Measurements from ENCODE around the gene NPIPB8. TPM values are rescaled to one million over a fixed set of nuclear protein-coding genes. Genes with fewer than 3 reads are reported as not detected.
"Not testable (repeated sequence)": the region's sequence is repeated elsewhere in the genome, so short reads cannot be mapped to it uniquely, and the experiment has no call there.

The NPIPB8 gene
- total and polyA plus RNA-seq, 9 donors: 0.28 to 2.7 (median 0.93) TPM; not detected in 4

DNA sequence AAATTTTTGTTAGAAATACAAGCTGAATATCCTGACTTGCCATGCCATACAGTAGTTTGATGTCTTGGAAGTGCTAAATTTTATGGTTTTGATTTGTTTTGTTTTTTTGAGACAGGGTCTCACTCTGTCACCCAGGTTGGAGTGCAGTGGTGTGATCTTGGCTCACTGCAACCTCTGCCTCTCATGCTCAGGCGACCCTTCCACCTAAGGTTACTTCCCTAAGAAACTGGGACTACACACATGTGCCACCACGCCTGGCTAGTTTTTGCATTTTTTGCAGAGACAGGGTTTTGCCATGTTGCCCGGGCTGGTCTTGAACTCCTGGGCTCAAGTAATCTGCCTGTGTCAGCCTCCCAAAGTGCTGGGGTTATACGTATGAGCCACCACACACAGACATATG, 53.9 kb downstream of the NPIPB8 start:
- H3K9me3 ChIP-seq; H3K27me3 ChIP-seq; H3K4me1 ChIP-seq (ENCODE audit: insufficient read depth); DNase-seq; H3K4me3 ChIP-seq; H3K36me3 ChIP-seq; H3K27ac ChIP-seq; intact Hi-C loops (cut with DNase I): not testable (repeated sequence)
- WGBS, 3 donors: 86 to 100% (median 100%) methylated on average over 2 to 3 of the region's 4 CpGs

DNA sequence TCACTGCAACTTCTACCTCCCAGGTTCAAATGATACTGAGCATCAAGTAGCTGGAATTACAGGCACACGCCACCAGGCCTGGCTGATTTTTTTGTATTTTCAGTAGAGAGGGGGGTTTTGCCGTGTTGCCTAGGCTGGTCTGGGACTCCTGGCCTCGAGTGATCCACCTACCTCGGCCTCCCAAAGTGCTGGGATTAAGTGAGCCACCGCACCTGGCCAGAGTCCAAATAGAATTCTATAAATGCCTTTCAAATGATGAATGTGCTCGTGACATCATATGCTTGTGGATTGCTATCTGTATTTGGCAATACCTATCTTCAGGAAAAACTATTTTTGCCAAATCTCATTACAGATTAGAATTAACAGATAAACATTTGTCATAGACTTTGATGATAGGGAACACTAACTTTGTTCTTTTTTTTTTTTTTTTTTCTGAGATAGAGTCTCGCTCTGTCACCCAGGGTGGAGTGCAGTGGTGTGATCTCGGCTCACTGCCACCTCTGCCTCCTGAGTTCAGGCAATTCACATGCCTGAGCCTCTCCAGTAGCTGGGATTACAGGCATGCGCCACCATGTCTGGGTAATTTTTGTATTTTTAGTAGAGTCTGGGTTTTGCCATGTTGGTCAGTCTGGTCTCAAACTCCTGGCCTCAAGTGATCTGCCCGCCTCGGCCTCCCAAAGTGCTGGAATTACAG, 55.5 kb downstream of the NPIPB8 start:
- H3K27ac ChIP-seq; H3K9me3 ChIP-seq; DNase-seq; H3K4me1 ChIP-seq (ENCODE audit: insufficient read depth); H3K4me3 ChIP-seq; intact Hi-C loops (cut with DNase I); H3K36me3 ChIP-seq; H3K27me3 ChIP-seq: not testable (repeated sequence)
- 100% methylated on average over 1 of the region's 11 CpGs; no CpG with 5 or more reads in 2 of the 3 donors for WGBS, 3 donors

DNA sequence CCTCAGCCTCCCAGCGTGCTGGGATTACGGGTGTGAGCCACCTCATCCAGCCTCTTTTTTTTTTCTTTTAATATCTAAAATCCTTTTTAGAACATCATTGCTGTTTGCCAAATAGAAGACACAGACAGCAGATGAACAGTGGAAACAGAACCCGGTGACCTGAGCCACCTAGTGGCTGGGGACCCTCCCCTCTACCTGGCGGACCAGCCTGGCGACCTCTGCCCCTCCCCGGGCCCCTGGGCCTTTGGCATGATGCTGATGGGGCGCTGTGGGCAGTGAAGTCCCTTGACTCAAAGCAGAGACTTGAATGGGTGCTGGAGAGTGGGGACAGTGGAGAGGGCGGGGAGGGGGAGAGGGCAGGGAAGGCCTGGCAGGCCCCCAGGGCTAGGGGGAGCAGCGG, 61.9 kb downstream of the NPIPB8 start:
- 89 to 100% methylated on average over 2 of the region's 9 CpGs; no CpG with 5 or more reads in 1 of the 3 donors for WGBS, 3 donors
- intact Hi-C loops (cut with DNase I); DNase-seq: not testable (repeated sequence)

DNA sequence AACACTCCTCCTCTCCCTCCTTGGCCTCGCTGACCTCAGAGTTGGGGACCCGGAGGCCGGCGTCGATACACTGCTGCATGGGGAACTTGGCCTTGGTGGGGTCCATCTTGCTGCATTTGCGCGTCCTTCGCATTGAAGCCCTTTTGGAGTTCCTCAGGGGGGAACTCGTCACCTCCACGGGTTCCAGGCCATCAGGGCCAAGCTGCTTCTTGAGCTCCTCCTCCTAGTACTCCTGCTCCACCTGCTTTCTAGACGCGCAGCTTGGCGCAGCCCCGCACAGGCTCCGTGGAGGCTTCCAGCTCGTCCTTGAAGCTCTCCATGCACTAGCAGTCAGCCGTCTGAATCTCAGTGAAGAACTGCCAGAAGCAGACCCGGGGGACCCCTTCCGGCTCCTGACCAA, 62.5 kb downstream of the NPIPB8 start:
- H3K4me1 ChIP-seq (ENCODE audit: insufficient read depth); intact Hi-C loops (cut with DNase I); H3K9me3 ChIP-seq; DNase-seq; H3K27ac ChIP-seq; H3K4me3 ChIP-seq; H3K27me3 ChIP-seq; H3K36me3 ChIP-seq: not testable (repeated sequence)
- WGBS, 3 donors: 79 to 95% methylated on average over 8 to 16 of the region's 19 CpGs; no CpG with 5 or more reads in 1 of the 3 donors

More for the DNA sequence above, 61.9 kb downstream of the NPIPB8 start:
- not testable (repeated sequence) for H3K9me3 ChIP-seq; H3K4me3 ChIP-seq; H3K27ac ChIP-seq; H3K27me3 ChIP-seq; H3K4me1 ChIP-seq (ENCODE audit: insufficient read depth); H3K36me3 ChIP-seq

DNA sequence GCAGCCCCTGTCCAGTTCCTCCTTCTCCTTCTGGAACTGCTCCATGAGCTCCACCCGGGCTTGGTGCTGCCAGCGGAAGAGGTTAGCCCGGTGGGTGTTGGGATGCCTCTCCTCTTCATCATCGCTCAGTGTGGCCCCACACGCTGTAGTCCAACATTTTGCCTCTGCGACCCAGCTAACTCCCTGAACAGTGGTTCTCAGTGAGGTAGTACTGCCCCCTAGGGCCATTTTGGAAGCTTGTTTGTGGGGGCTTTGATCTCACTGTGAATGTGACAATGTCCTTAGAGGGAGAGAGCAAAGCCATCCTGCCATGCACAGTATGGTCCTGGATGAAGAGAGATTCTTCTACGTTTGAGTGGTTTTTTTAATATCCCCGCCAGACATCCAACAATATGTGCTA, 63.5 kb downstream of the NPIPB8 start:
- not testable (repeated sequence) for H3K4me1 ChIP-seq (ENCODE audit: insufficient read depth)

DNA sequence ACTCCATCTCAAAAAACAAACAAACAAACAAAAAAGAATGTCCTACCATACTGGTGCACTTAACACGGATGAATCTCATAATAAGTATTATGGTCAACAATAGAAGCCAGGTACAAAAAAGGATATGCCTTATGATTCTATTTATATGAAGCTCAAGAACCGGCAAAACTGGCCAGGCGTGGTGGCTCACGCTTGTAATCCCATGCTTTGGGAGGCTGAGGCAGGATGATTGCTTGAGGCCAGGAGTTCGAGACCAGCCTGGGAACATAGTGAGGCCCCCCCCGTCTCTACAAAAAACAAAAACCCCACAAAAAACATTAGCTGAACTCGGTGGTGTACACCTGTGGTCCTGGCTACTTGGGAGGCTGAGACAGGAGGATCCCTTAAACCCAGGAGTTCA, 66.4 kb downstream of the NPIPB8 start:
- H3K36me3 ChIP-seq; H3K9me3 ChIP-seq; intact Hi-C loops (cut with DNase I); H3K27ac ChIP-seq; H3K4me3 ChIP-seq; H3K27me3 ChIP-seq; H3K4me1 ChIP-seq (ENCODE audit: insufficient read depth); DNase-seq: not testable (repeated sequence)
- 82% methylated on average over 6 of the region's 7 CpGs; no CpG with 5 or more reads in 2 of the 3 donors for WGBS, 3 donors

More for the DNA sequence above, 63.5 kb downstream of the NPIPB8 start:
- H3K4me3 ChIP-seq; H3K27ac ChIP-seq; DNase-seq; H3K27me3 ChIP-seq; H3K9me3 ChIP-seq; H3K36me3 ChIP-seq; intact Hi-C loops (cut with DNase I): not testable (repeated sequence)
- WGBS, 3 donors: no CpG with 5 or more reads among the region's 8 CpGs

Other genes with a start within 250 kb of the NPIPB8 start
- gene EIF3CL, start 234.2 kb upstream of the NPIPB8 start, total RNA-seq: 100 to 1,000 TPM in 2 of 7 donors, 10 to 100 TPM in 4, 1 to 10 TPM in 1; 6.1 to 230 (median 63.9) TPM
- 10 to 100 TPM; 65.1 to 72.2 TPM for gene EIF3CL, start 234.2 kb upstream of the NPIPB8 start, polyA plus RNA-seq
- gene NPIPB7, start 165.7 kb upstream of the NPIPB8 start, total RNA-seq: under 1 TPM in 1 of 7 donors, not detected in 6; 0.35 TPM
- under 1 TPM; 0.23 to 0.29 TPM for gene NPIPB7, start 165.7 kb upstream of the NPIPB8 start, polyA plus RNA-seq
- gene CLN3, start 146.0 kb upstream of the NPIPB8 start, total RNA-seq: 10 to 100 TPM; 17.8 to 30.9 (median 22.4) TPM
- gene CLN3, start 146.0 kb upstream of the NPIPB8 start, polyA plus RNA-seq: 10 to 100 TPM; 15.9 to 32.1 TPM
- gene APOBR, start 143.4 kb upstream of the NPIPB8 start, total RNA-seq: 1 to 10 TPM in 1 of 7 donors, under 1 TPM in 6; 0.18 to 1.4 (median 0.48) TPM
- gene APOBR, start 143.4 kb upstream of the NPIPB8 start, polyA plus RNA-seq: under 1 TPM; 0.18 to 0.65 TPM
- not detected for gene IL27, start 131.2 kb upstream of the NPIPB8 start, total RNA-seq
- gene IL27, start 131.2 kb upstream of the NPIPB8 start, polyA plus RNA-seq: not detected
- 100 to 1,000 TPM in 5 of 7 donors, 10 to 100 TPM in 2; 25.5 to 355 (median 129) TPM for gene NUPR1, start 99.1 kb upstream of the NPIPB8 start, total RNA-seq
- 100 to 1,000 TPM in 1 of 2 donors, 10 to 100 TPM in 1; 28.5 to 366 TPM for gene NUPR1, start 99.1 kb upstream of the NPIPB8 start, polyA plus RNA-seq
- gene SGF29, start 84.1 kb upstream of the NPIPB8 start, total RNA-seq: 10 to 100 TPM; 30.6 to 59.8 (median 42.5) TPM
- 10 to 100 TPM; 28.5 to 54.0 TPM for gene SGF29, start 84.1 kb upstream of the NPIPB8 start, polyA plus RNA-seq
- gene SULT1A2, start 41.0 kb upstream of the NPIPB8 start, total RNA-seq: 1 to 10 TPM in 2 of 7 donors, under 1 TPM in 5; 0.20 to 1.6 (median 0.78) TPM
- 1 to 10 TPM in 1 of 2 donors, under 1 TPM in 1; 0.13 to 1.2 TPM for gene SULT1A2, start 41.0 kb upstream of the NPIPB8 start, polyA plus RNA-seq
- 10 to 100 TPM in 5 of 7 donors, 1 to 10 TPM in 2; 5.4 to 22.3 (median 10.3) TPM for gene SULT1A1, start 28.0 kb upstream of the NPIPB8 start, total RNA-seq
- gene SULT1A1, start 28.0 kb upstream of the NPIPB8 start, polyA plus RNA-seq: 10 to 100 TPM; 11.3 to 54.6 TPM
- gene EIF3C, start 73.4 kb downstream of the NPIPB8 start, total RNA-seq: 100 to 1,000 TPM; 163 to 760 (median 544) TPM
- gene EIF3C, start 73.4 kb downstream of the NPIPB8 start, polyA plus RNA-seq: 1,000 to 10,000 TPM in 1 of 2 donors, 100 to 1,000 TPM in 1; 357 to 1,101 TPM
- 1 to 10 TPM in 6 of 7 donors, under 1 TPM in 1; 0.75 to 3.4 (median 2.8) TPM for gene NPIPB9, start 113.7 kb downstream of the NPIPB8 start, total RNA-seq
- 1 to 10 TPM in 1 of 2 donors, under 1 TPM in 1; 0.63 to 1.9 TPM for gene NPIPB9, start 113.7 kb downstream of the NPIPB8 start, polyA plus RNA-seq
- 100 to 1,000 TPM in 2 of 7 donors, 10 to 100 TPM in 5; 36.2 to 143 (median 84.8) TPM for gene ATXN2L, start 184.9 kb downstream of the NPIPB8 start, total RNA-seq
- gene ATXN2L, start 184.9 kb downstream of the NPIPB8 start, polyA plus RNA-seq: 10 to 100 TPM; 45.5 to 84.6 TPM
- 100 to 1,000 TPM in 4 of 7 donors, 10 to 100 TPM in 3; 75.7 to 123 (median 105) TPM for gene TUFM, start 208.3 kb downstream of the NPIPB8 start, total RNA-seq
- gene TUFM, start 208.3 kb downstream of the NPIPB8 start, polyA plus RNA-seq: 100 to 1,000 TPM; 106 to 117 TPM
- gene SH2B1, start 225.8 kb downstream of the NPIPB8 start, total RNA-seq: 10 to 100 TPM; 30.8 to 76.9 (median 60.0) TPM
- gene SH2B1, start 225.8 kb downstream of the NPIPB8 start, polyA plus RNA-seq: 10 to 100 TPM in 1 of 2 donors, 1 to 10 TPM in 1; 7.6 to 67.5 TPM
- 1 to 10 TPM in 2 of 7 donors, under 1 TPM in 5; 0.15 to 2.5 (median 0.41) TPM for gene ATP2A1, start 240.4 kb downstream of the NPIPB8 start, total RNA-seq
- gene ATP2A1, start 240.4 kb downstream of the NPIPB8 start, polyA plus RNA-seq: under 1 TPM; 0.53 to 0.90 TPM

Data from ovary (tissue), 9 donors.